ENCODE measurements around the gene NDST3. TPM values are rescaled to one million over a fixed set of nuclear protein-coding genes. Genes with fewer than 3 reads are reported as not detected.

NDST3 gene
- polyA plus RNA-seq, 1 of the 3 experiments (the other 2 are of a cell fraction), result 1.2 TPM

- TF ChIP-seq POLR2AphosphoS5 (IDR thresholded peaks at IDR 0.05; ENCODE audit: low read depth, low read length) (peak; percentile 100), RCOR1 (IDR thresholded peaks at IDR 0.05; ENCODE audit: low read length) (peak; percentile 47; the same call in 1 of the 2 replicates), YY1 (IDR thresholded peaks at IDR 0.05; ENCODE audit: low read depth) (0 out of 2 replicates have a peak, but pooled peaks have one; percentile 40), IRF3 (IDR thresholded peaks at IDR 0.05; ENCODE audit: low read depth, low read length) (no peak), RAD21 (IDR thresholded peaks at IDR 0.05; ENCODE audit: low read length) (no peak), SIN3A (IDR thresholded peaks at IDR 0.05; ENCODE audit: borderline replicate concordance, low read depth, low read length) (peak; percentile 93), SMC3 (IDR thresholded peaks at IDR 0.05; ENCODE audit: low read depth, low read length) (no peak; the same call in 1 of the 2 replicates)
- TF ChIP-seq, protein P1, sequence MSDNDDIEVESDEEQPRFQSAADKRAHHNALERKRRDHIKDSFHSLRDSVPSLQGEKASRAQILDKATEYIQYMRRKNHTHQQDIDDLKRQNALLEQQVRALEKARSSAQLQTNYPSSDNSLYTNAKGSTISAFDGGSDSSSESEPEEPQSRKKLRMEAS (IDR thresholded peaks at IDR 0.05; ENCODE audit: low read depth), result peak; percentile 75
Observed at GRCh38 chr4:118278473-118279274, 244.4 kb downstream of the NDST3 start (continued).

DNA sequence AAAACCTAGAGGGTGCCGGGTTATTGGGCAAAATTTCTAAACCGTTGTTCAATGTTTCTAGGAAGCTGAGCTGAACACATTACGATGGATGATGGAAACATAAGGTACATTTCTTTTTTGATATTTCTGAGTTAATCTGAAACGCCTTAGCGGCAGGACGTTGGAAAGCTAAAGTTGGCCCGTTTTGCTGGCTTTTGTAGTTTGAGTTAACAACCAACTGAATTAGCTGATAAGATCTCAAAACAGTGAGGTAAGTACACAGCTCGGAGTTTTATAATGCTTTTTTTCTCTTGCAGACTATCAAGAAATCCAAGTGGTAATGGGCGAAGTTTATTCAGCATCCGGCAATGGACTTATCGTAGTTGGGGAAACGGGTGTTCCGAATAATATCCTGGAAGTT lies 245.0 kb downstream of the NDST3 start:
- peaks cover 30% of the 10 kb centered on the region for H3K79me2 ChIP-seq (ENCODE audit: insufficient read depth)
- H3K4me1 ChIP-seq (ENCODE audit: control insufficient read depth in 1 of 2, insufficient read depth in 2 of 2, low read depth in 1 of 2, low read length in 1 of 2), result peaks cover 10 to 21% of the 10 kb centered on the region in 2 experiments; a peak in 3 of 4 replicates
- peak overlapping the region; percentile 74 to 94 for H3K27ac ChIP-seq (ENCODE audit: low read depth in 2 of 2, low read length in 1 of 2)
- CTCF ChIA-PET, result interaction anchor here (0.8 to 1.2 kb wide), 2 partner anchors 61 to 73 kb away, joined by 3 to 11 read pairs; partner anchors contain the start of gene PRSS12
- H3K9me3 ChIP-seq, result no peaks in the 10 kb centered on the region
- H3K36me3 ChIP-seq (replicated peaks in 1 of 2; ENCODE audit: control insufficient read depth in 1 of 2, insufficient read depth in 2 of 2, low read length in 1 of 2), result peaks cover 24 to 32% of the 10 kb centered on the region in 2 experiments
- H3K4me3 ChIP-seq (ENCODE audit: low read depth in 2 of 2, low read length in 1 of 2), result peak overlapping the region; percentile 79 to 96
- peak overlapping the region; percentile 93 for H3K9ac ChIP-seq
- H3F3A ChIP-seq (replicated peaks; ENCODE audit: insufficient read depth), result peaks cover 40% of the 10 kb centered on the region
- H3K4me2 ChIP-seq, result peak overlapping the region; percentile 78
- H2AFZ ChIP-seq (ENCODE audit: low read depth), result no peak overlapping the region
- POLR2A ChIA-PET, result interaction anchor here (1.0 kb wide), 1 partner anchor 73 kb away, joined by 8 read pairs; the partner anchor contains the start of gene PRSS12
- WGBS (ENCODE audit: low lambda C conversion rate), result 1% methylated on average over 13 of the region's 13 CpGs
- H3K27me3 ChIP-seq (ENCODE audit: insufficient read depth), result no peaks in the 10 kb centered on the region
- TF ChIP-seq SIN3A (IDR thresholded peaks at IDR 0.05; ENCODE audit: borderline replicate concordance, low read depth, low read length) (peak; percentile 10; the same call in 1 of the 2 replicates), JUND (IDR thresholded peaks at IDR 0.05) (peak; percentile 0; the same call in 1 of the 2 replicates), TCF12 (IDR thresholded peaks at IDR 0.05) (no peak)
- DNase-seq, result no peak
- no peaks in the 10 kb centered on the region for H3K9me2 ChIP-seq
- H4K20me1 ChIP-seq (ENCODE audit: insufficient read depth), result peaks cover 27% of the 10 kb centered on the region

GRCh38 chr4:118279920-118280432 lies 245.7 kb downstream of the NDST3 start:
- Histone ChIP-seq H3K4me1 (ENCODE audit: control insufficient read depth in 1 of 2, insufficient read depth in 2 of 2, low read depth in 1 of 2, low read length in 1 of 2) (peaks cover 10 to 21% of the 10 kb centered on the region in 2 experiments; a peak in 3 of 4 replicates), H3K27ac (ENCODE audit: low read depth in 2 of 2, low read length in 1 of 2) (peak overlapping the region; percentile 74 to 94), H3K4me2 (peak overlapping the region; percentile 78), H3F3A (replicated peaks; ENCODE audit: insufficient read depth) (peaks cover 41% of the 10 kb centered on the region), H2AFZ (ENCODE audit: low read depth) (no peak overlapping the region), H3K9me2 (no peaks in the 10 kb centered on the region), H3K9me3 (no peaks in the 10 kb centered on the region), H3K36me3 (replicated peaks in 1 of 2; ENCODE audit: control insufficient read depth in 1 of 2, insufficient read depth in 2 of 2, low read length in 1 of 2) (peaks cover 24 to 32% of the 10 kb centered on the region in 2 experiments), H3K9ac (peak overlapping the region; percentile 93), H4K20me1 (ENCODE audit: insufficient read depth) (peaks cover 27% of the 10 kb centered on the region), H3K4me3 (ENCODE audit: low read depth in 2 of 2, low read length in 1 of 2) (peak overlapping the region; percentile 79 to 96), H3K27me3 (ENCODE audit: insufficient read depth) (no peaks in the 10 kb centered on the region), H3K79me2 (ENCODE audit: insufficient read depth) (peaks cover 30% of the 10 kb centered on the region)
- DNase-seq, result no peak
- WGBS (ENCODE audit: low lambda C conversion rate), result 6% methylated on average over 2 of the region's 2 CpGs
- ChIA-PET POLR2A (interaction anchor here (0.6 to 1.0 kb wide), 2 partner anchors 73 to 463 kb away, joined by 3 to 8 read pairs; partner anchors contain the start of gene PRSS12), CTCF (interaction anchor here (0.7 to 6.7 kb wide), 6 partner anchors 20 to 231 kb away, joined by 3 to 69 read pairs (median 3); partner anchors contain the start of gene PRSS12)
- no peak for TF ChIP-seq TCF12 (IDR thresholded peaks at IDR 0.05)
- no peak for TF ChIP-seq RAD21 (IDR thresholded peaks at IDR 0.05; ENCODE audit: low read length)
- no peak for TF ChIP-seq EP300 (IDR thresholded peaks at IDR 0.05; ENCODE audit: borderline replicate concordance in 1 of 2, low read depth in 1 of 2, low read length in 1 of 2)
- peak; percentile 14; the same call in 1 of the 2 replicates for TF ChIP-seq POLR2AphosphoS5 (IDR thresholded peaks at IDR 0.05; ENCODE audit: low read depth, low read length)
- TF ChIP-seq, protein P2, sequence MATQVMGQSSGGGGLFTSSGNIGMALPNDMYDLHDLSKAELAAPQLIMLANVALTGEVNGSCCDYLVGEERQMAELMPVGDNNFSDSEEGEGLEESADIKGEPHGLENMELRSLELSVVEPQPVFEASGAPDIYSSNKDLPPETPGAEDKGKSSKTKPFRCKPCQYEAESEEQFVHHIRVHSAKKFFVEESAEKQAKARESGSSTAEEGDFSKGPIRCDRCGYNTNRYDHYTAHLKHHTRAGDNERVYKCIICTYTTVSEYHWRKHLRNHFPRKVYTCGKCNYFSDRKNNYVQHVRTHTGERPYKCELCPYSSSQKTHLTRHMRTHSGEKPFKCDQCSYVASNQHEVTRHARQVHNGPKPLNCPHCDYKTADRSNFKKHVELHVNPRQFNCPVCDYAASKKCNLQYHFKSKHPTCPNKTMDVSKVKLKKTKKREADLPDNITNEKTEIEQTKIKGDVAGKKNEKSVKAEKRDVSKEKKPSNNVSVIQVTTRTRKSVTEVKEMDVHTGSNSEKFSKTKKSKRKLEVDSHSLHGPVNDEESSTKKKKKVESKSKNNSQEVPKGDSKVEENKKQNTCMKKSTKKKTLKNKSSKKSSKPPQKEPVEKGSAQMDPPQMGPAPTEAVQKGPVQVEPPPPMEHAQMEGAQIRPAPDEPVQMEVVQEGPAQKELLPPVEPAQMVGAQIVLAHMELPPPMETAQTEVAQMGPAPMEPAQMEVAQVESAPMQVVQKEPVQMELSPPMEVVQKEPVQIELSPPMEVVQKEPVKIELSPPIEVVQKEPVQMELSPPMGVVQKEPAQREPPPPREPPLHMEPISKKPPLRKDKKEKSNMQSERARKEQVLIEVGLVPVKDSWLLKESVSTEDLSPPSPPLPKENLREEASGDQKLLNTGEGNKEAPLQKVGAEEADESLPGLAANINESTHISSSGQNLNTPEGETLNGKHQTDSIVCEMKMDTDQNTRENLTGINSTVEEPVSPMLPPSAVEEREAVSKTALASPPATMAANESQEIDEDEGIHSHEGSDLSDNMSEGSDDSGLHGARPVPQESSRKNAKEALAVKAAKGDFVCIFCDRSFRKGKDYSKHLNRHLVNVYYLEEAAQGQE (IDR thresholded peaks at IDR 0.05; ENCODE audit: low read depth, low read length), result no peak
- TF ChIP-seq CTCF (IDR thresholded peaks at IDR 0.05), result no peak
- TF ChIP-seq, protein P3, sequence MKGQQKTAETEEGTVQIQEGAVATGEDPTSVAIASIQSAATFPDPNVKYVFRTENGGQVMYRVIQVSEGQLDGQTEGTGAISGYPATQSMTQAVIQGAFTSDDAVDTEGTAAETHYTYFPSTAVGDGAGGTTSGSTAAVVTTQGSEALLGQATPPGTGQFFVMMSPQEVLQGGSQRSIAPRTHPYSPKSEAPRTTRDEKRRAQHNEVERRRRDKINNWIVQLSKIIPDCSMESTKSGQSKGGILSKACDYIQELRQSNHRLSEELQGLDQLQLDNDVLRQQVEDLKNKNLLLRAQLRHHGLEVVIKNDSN (IDR thresholded peaks at IDR 0.05; ENCODE audit: borderline replicate concordance, low read depth), result no peak
- TF ChIP-seq JUND (IDR thresholded peaks at IDR 0.05), result peak; percentile 8; the same call in 1 of the 2 replicates

Data from SK-N-SH (cell line).